GM12891 (cell line): ENCODE data around the gene PKP2.
A peak's percentile ranks its signal among the peaks of the same experiment; 100 is the strongest.

Source experiments
- PAX5 ChIP-seq: IDR thresholded peaks from 2 replicates; pipeline ENCODE4 v1.6.1; 2011; ENCODE audit warnings: low read length, moderate library complexity, mild to moderate bottlenecking; ENCODE audit not compliant: insufficient read depth, severe bottlenecking
- POLR2A ChIP-seq: IDR thresholded peaks from 2 replicates; pipeline ENCODE4 v1.6.1; 2011; ENCODE audit warnings: low read depth, low read length, control low read depth
- POLR2AphosphoS5 ChIP-seq: IDR thresholded peaks from 2 replicates; pipeline ENCODE4 v1.6.1; 2011; ENCODE audit warnings: low read depth, low read length, control low read depth
- POU2F2 ChIP-seq: IDR thresholded peaks from 2 replicates; pipeline ENCODE4 v1.6.1; 2011; ENCODE audit warnings: low read depth, mild to moderate bottlenecking, control low read depth, low read length, moderate library complexity
- SPI1 ChIP-seq: IDR thresholded peaks from 2 replicates; pipeline ENCODE4 v1.6.1; 2011; ENCODE audit warnings: low read depth, low read length, control low read depth
- TAF1 ChIP-seq: IDR thresholded peaks from 2 replicates; pipeline ENCODE4 v1.6.1; 2011; ENCODE audit warnings: low read depth, low read length, control low read depth

GRCh38 chr12:32761716-32762115, 134.9 kb downstream of the PKP2 start:
- TF ChIP-seq POLR2A (no peak), POLR2AphosphoS5 (no peak), TAF1 (no peak), POU2F2 (no peak), SPI1 (peak; percentile 92), PAX5 (no peak)
